Activated CD4-positive, alpha-beta T cell treated with anti-CD3 and anti-CD28 coated beads, Interleukin-2, amount 10 ng/mL, durations not matched to agents 7 days and 5 days (primary cell): ENCODE measurements around the gene DLGAP1. TPM values are rescaled to one million over a fixed set of nuclear protein-coding genes. Genes with fewer than 3 reads are reported as not detected.
"Not testable (repeated sequence)": the region's sequence is repeated elsewhere in the genome, so short reads cannot be mapped to it uniquely, and the experiment has no call there.

Experiments used
- CTCF ChIA-PET: fragments of 350-600 bp; sonication (Branson Sonifier 250); formaldehyde crosslinking; loops from one replicate; lab custom pipeline; 2021; ENCODE audit warnings: antibody characterized with exemption; lab: Charles Lee
- POLR2A ChIA-PET: fragments of 350-600 bp; sonication (Branson Sonifier 250); formaldehyde crosslinking; loops from one replicate; lab custom pipeline; 2021; ENCODE audit warnings: antibody characterized with exemption; lab: Charles Lee
- DNase-seq: peaks from one replicate; pipeline ENCODE4 v3.0.0-alpha.2; 2020
- H3K27ac Mint-ChIP-seq: one replicate; pipeline ENCODE4 v1.8.0; 2021; ENCODE audit warnings: mild to moderate bottlenecking, moderate library complexity, mixed read lengths
- H3K27me3 Mint-ChIP-seq: one replicate; pipeline ENCODE4 v1.8.0; 2021; ENCODE audit warnings: mixed read lengths
- H3K36me3 Mint-ChIP-seq: one replicate; pipeline ENCODE4 v1.8.0; 2021; ENCODE audit warnings: low read depth, mixed read lengths
- H3K4me1 Mint-ChIP-seq: one replicate; pipeline ENCODE4 v1.8.0; 2021; ENCODE audit warnings: mixed read lengths
- H3K4me3 Mint-ChIP-seq: one replicate; pipeline ENCODE4 v1.8.0; 2021; ENCODE audit warnings: mild to moderate bottlenecking, moderate library complexity, mixed read lengths
- H3K9me3 Mint-ChIP-seq: one replicate; pipeline ENCODE4 v1.8.0; 2021; ENCODE audit warnings: mixed read lengths
- total RNA-seq, 2 experiments: library from RNA; stranded (reverse); gene quantifications; one replicate each; pipeline ENCODE4 v1.2.3, GENCODE V29; 2021

DLGAP1 gene
- total RNA-seq, 2 experiments from 2014 or later = 0.10 TPM; not detected in 1

DNA sequence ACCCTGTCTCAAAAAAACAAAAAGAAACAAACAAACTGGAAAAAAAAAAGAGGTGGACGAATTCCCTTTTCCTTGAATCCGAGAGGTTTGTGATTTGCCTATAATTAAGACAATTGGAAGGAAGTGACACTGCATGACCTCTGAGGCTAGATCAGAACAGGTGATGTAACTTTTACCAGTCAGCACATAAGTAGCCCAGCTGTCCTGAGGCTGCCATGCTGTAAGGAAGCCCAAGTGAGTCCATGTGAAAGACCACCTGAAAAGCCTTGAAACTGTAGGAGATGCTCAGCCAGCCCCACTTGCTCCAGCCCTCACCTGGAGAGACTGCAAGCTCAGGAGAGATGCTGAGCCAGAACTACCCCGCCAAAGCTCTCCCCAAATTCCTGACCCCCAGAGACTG, 838.4 kb downstream of the DLGAP1 start:
- Mint-ChIP-seq H3K36me3 (no peaks in the 10 kb centered on the region), H3K27ac (no peak overlapping the region), H3K4me3 (no peak overlapping the region), H3K27me3 (no peaks in the 10 kb centered on the region), H3K4me1 (peaks cover 7% of the 10 kb centered on the region), H3K9me3 (no peaks in the 10 kb centered on the region)
- ChIA-PET CTCF (interaction anchor here (0.8 to 2.5 kb wide), 2 partner anchors 10 to 14 kb away, joined by 3 to 6 read pairs; no protein-coding TSS in a partner anchor), POLR2A (no interaction called here)
- DNase-seq = no peak

DNA sequence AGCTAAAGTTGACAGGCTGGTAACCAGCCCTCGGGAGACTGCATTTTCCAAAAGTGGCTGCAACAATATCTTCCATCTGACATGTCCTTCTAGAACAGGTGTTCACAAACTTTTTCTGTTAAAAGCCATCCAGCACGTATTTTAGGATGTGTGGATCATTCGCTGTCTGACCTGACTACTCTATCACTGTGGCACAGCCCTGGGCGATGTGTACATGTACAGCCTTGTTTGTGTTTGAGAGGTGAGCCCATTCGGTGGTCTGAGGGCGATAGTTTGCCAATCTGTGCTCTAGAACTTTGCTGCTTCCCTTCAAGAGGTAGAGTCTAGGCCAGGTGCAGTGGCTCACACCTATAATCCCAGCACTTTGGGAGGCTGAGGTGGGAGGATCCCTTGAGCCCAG, 839.0 kb downstream of the DLGAP1 start:
- CTCF ChIA-PET = interaction anchor here (2.5 kb wide), 1 partner anchor 13 kb away, joined by 6 read pairs; no protein-coding TSS in a partner anchor
- Mint-ChIP-seq H3K4me3 (no peak overlapping the region), H3K27me3 (no peaks in the 10 kb centered on the region), H3K27ac (no peak overlapping the region), H3K36me3 (no peaks in the 10 kb centered on the region), H3K4me1 (peaks cover 7% of the 10 kb centered on the region), H3K9me3 (no peaks in the 10 kb centered on the region)
- no peak for DNase-seq
- POLR2A ChIA-PET = no interaction called here

DNA sequence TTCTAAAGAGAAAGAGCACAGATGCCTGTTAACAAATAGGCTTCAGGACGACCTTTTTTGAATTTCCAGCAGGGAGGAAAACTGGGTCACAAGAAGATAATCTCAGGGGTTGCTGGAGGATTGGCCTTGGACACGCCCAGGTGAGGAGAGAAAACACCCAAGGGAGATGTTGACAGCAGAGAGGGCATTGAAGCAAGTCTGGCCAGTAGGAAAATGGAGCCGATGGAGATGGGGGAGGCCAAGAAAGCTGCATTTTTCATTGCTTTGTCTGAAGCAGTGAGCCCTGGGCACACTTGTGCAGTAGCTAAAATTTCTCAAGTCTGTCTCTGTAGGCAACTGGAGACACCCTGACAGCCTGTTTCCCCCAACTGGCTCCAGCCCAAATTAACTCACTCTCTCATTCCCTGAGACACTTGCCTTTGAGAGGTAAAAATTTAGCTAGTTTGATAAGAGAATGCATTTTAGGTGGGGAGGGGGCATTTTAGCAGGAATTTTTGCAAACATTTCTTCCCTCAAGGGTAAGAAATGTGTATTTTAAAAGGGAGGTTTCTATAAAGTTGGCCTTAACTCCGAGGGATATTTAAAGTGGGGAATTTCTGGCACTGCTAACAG, 839.6 kb downstream of the DLGAP1 start:
- Mint-ChIP-seq H3K9me3 (no peaks in the 10 kb centered on the region), H3K4me1 (peaks cover 7% of the 10 kb centered on the region), H3K27me3 (no peaks in the 10 kb centered on the region), H3K27ac (no peak overlapping the region), H3K4me3 (no peak overlapping the region), H3K36me3 (no peaks in the 10 kb centered on the region)
- DNase-seq = no peak
- CTCF ChIA-PET = interaction anchor here (2.5 kb wide), 1 partner anchor 13 kb away, joined by 6 read pairs; no protein-coding TSS in a partner anchor
- POLR2A ChIA-PET = no interaction called here

DNA sequence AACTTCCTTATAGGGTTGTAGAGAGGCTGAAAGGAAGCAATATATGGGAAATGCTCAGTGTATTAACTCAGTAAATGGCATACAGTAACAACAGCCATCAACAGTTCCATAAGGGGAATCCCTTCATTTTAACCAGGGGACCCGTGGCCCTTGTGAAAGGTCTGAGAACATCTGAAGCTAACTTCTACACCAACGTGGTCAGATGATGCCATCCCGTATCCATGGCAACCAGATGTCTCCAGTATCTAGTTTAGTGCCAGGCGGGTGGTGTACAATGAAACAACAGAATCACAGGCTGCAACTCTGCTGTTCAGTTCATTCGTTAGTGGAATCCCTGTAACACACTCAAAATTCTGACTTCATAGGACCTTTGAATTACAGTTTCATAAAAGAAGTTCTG, 842.8 kb downstream of the DLGAP1 start:
- ChIA-PET CTCF (interaction anchor here (0.6 to 2.9 kb wide), 4 partner anchors 12 to 965 kb away, joined by 3 to 8 read pairs (median 4); no protein-coding TSS in a partner anchor), POLR2A (no interaction called here)
- Mint-ChIP-seq H3K9me3 (peaks cover 3% of the 10 kb centered on the region), H3K4me3 (no peak overlapping the region), H3K27me3 (no peaks in the 10 kb centered on the region), H3K4me1 (peaks cover 27% of the 10 kb centered on the region), H3K27ac (no peak overlapping the region), H3K36me3 (no peaks in the 10 kb centered on the region)
- DNase-seq = peak; percentile 17

DNA sequence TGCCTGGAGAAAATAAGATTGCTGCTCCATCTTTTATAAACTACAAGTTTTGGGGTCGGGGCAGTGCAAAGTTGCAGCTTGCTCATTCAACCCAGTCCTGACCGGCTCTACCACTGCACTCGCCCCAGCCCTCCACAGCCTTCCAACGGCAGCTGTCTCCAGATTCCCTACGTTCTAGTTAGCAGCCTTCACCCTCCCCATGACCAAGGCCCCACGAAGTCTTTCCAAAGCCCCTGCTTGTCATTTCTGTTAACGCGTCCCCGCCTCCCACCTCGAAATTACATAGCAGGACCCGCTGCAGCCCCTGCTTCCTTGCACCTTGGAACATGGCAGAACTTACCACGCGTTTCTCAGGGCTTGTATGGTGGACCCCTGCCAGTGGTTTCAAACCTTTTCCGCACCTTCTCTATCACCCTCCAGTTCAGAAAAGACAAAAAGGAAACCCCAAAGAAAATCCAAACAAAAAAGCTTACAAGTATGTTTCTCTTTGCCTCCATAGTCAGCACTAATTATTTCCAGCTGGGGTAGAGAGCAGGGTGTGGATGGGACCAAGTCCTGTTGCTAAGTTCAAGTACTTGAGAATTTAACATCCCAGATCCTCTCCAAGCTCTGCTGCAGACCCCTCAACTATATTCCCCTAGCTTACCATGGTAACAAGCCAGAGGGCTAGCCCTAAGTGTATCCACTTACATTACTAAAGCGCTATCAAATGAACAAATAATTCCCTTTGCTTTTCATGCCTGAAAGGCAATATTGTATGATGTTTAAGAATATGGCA, 843.6 kb downstream of the DLGAP1 start:
- Mint-ChIP-seq H3K4me1 (peaks cover 34% of the 10 kb centered on the region), H3K4me3 (no peak overlapping the region), H3K9me3 (peaks cover 3% of the 10 kb centered on the region), H3K27me3 (no peaks in the 10 kb centered on the region), H3K27ac (no peak overlapping the region), H3K36me3 (no peaks in the 10 kb centered on the region)
- DNase-seq = no peak
- ChIA-PET CTCF (interaction anchor here (1.2 to 2.9 kb wide), 2 partner anchors 12 to 17 kb away, joined by 4 to 8 read pairs; no protein-coding TSS in a partner anchor), POLR2A (no interaction called here)

DNA sequence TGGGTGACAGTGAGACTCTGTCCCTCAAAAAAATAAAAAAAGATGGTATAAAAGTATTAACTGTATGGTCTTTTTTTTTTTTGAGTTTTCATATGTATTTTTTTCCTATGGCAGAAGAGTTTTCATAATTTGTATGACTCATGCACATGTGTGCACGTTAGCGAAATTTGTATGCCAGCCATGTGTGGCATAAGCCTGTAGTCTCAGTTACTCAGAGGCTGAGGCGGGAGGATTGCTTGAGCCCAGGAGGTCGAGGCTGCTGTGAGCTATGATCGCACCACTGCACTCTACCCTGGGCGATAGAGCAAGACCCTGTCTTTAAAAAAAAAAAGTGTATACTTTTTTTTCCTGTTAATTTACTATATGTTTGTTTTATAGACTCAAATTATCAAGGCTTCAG, 844.3 kb downstream of the DLGAP1 start:
- Mint-ChIP-seq H3K27ac (no peak overlapping the region), H3K4me1 (peaks cover 34% of the 10 kb centered on the region), H3K36me3 (no peaks in the 10 kb centered on the region), H3K4me3 (no peak overlapping the region), H3K9me3 (peaks cover 3% of the 10 kb centered on the region), H3K27me3 (no peaks in the 10 kb centered on the region)
- ChIA-PET POLR2A (no interaction called here), CTCF (interaction anchor here (0.9 to 2.9 kb wide), 2 partner anchors 17 to 315 kb away, joined by 3 to 8 read pairs; no protein-coding TSS in a partner anchor)
- DNase-seq = no peak

DNA sequence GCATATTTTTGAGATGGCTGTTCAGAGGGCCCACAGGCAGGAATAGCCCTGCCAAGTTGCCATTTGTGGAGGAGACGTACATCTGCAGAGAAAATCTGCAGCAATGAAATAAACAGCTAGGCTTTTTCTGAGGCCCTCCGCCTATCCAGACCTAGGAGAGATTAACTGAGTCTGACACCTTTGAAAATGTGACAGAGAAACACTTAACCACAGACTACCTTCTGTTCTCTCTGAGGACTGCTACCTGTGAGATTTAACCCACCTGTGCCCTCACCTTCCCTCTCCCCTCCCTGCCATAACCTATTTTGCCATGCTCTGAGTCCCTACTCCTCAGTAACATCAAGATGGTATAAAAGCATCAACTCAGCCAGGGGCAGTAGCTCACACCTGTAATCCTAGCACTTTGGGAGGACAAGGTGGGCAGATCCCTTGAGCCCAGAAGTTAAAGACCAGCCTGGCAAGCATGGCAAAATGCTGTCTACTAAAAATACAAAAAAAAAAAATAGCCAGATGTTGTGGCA, 844.9 kb downstream of the DLGAP1 start:
- H3K4me3 Mint-ChIP-seq = no peak overlapping the region
- H3K4me1 Mint-ChIP-seq = peaks cover 32% of the 10 kb centered on the region
- ChIA-PET CTCF (interaction anchor here (0.9 to 2.9 kb wide), 2 partner anchors 16 to 315 kb away, joined by 3 to 8 read pairs; no protein-coding TSS in a partner anchor), POLR2A (no interaction called here)
- no peak overlapping the region for H3K27ac Mint-ChIP-seq
- no peaks in the 10 kb centered on the region for H3K36me3 Mint-ChIP-seq
- DNase-seq = no peak
- H3K27me3 Mint-ChIP-seq = no peaks in the 10 kb centered on the region
- peaks cover 3% of the 10 kb centered on the region for H3K9me3 Mint-ChIP-seq

DNA sequence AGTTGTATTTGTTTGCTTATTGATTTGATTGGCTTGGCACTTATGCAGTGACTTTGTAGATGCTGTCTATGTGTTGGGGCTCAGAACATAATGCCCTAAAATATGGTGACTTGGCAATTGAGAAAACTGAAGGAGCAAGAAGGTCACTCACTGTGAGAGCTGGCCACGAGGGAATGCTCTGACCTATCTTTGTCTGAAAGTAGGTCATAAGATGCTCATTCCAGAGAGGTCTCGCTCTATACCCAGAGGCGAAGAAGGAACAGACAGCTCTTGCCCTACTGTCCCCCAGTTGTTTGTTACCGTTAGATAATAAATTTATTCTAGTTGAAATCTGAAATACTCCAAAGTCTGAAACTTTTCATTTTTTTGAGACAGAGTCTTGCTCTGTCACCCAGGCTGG, 846.6 kb downstream of the DLGAP1 start:
- Mint-ChIP-seq H3K4me3 (no peak overlapping the region), H3K9me3 (peaks cover 3% of the 10 kb centered on the region)

DNA sequence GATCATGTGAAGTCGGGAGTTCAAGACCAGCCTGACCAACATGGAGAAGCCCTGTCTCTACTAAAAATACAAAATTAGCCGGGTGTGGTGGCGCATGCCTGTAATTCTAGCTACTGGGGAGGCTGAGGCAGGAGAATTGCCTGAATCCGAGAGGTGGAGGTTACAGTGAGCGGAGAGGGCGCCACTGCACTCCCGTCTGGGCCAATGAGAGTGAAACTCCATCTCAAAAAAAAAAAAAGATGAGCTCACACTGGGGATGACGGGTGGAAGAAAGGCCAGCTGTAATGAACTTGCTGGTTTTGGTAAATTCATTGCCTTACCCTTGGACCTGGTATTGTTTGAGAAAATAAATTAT, 847.0 kb downstream of the DLGAP1 start:
- DNase-seq, POLR2A ChIA-PET, H3K9me3 Mint-ChIP-seq, H3K27me3 Mint-ChIP-seq, H3K4me3 Mint-ChIP-seq, H3K36me3 Mint-ChIP-seq: not testable (repeated sequence)
- CTCF ChIA-PET = interaction anchor here (0.6 to 1.1 kb wide), 4 partner anchors 13 to 38 kb away, joined by 3 to 4 read pairs (median 4); no protein-coding TSS in a partner anchor
- H3K27ac Mint-ChIP-seq = peak overlapping the region; percentile 21
- peaks cover 31% of the 10 kb centered on the region for H3K4me1 Mint-ChIP-seq

More for the DNA sequence above, 846.6 kb downstream of the DLGAP1 start:
- no peak for DNase-seq
- ChIA-PET CTCF (interaction anchor here (0.6 to 1.1 kb wide), 4 partner anchors 13 to 38 kb away, joined by 3 to 4 read pairs (median 4); no protein-coding TSS in a partner anchor), POLR2A (no interaction called here)
- H3K36me3 Mint-ChIP-seq = no peaks in the 10 kb centered on the region
- peak overlapping the region; percentile 21 for H3K27ac Mint-ChIP-seq
- no peaks in the 10 kb centered on the region for H3K27me3 Mint-ChIP-seq
- H3K4me1 Mint-ChIP-seq = peaks cover 31% of the 10 kb centered on the region

DNA sequence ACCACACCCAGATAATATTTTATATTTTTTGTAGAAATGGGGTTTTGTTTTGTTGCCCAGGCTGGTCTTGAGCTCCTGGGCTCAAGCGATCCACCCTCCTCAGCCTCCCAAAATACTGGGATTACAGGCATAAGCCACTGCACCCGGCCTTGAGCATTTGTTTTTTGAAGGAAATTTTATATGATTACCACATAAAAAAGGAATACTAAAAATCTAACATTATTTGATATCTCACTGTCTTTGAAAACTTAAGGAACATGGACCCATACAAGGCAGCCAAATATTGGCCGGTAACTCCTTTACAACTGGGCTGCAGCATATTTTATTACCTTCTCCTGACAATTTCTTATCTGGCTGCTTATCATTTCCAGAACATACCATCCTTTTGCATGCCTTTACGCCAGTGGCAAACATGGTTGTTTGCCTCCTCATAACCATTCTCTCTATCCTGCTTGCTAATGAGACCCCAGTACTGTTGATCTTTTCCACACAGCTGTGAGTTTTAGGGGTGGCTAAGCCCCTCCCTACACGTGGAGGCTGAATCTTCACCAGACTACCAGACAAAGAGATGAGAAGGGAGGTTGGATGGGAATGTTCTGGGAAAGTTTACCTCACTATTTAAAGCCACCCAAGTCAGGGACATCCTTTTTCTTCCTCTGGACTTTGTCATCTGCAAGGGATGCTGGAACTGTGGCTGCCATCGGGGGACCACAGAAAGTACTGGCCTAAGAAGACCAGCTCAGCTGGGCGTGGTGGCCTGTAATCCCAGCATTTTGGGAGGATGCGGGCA, 847.6 kb downstream of the DLGAP1 start:
- no peak overlapping the region for H3K4me3 Mint-ChIP-seq
- no peak for DNase-seq
- no peaks in the 10 kb centered on the region for H3K36me3 Mint-ChIP-seq
- no peaks in the 10 kb centered on the region for H3K27me3 Mint-ChIP-seq
- peak overlapping the region; percentile 39 for H3K27ac Mint-ChIP-seq
- peaks cover 3% of the 10 kb centered on the region for H3K9me3 Mint-ChIP-seq
- ChIA-PET CTCF (interaction anchor here (0.6 to 3.1 kb wide), 3 partner anchors 13 to 932 kb away, joined by 3 to 18 read pairs (median 3); no protein-coding TSS in a partner anchor), POLR2A (no interaction called here)
- H3K4me1 Mint-ChIP-seq = peaks cover 31% of the 10 kb centered on the region

DNA sequence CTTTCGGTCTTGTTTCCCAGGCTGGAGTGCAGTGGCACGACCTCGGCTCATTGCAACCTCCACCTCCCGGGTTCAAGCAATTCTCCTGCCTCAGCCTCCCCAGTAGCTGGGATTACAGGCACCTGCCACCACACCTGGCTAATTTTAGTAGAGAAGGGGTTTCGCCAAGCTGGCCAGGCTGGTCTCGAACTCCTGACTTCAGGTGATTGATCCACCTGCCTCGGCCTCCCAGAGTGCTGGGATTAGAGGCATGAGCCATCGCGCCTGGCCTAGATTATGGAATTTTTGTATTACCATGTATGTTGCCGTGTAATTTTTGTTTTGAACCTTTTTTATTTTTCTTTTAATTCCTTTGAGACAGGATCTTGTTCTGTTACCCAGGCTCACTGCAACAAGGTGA, 848.2 kb downstream of the DLGAP1 start:
- CTCF ChIA-PET = interaction anchor here (0.6 to 3.1 kb wide), 5 partner anchors 10 to 932 kb away, joined by 3 to 18 read pairs (median 3); no protein-coding TSS in a partner anchor
- Mint-ChIP-seq H3K27ac (peak overlapping the region; percentile 38), H3K4me1 (peaks cover 31% of the 10 kb centered on the region)
- H3K27me3 Mint-ChIP-seq, H3K4me3 Mint-ChIP-seq, H3K36me3 Mint-ChIP-seq, H3K9me3 Mint-ChIP-seq, POLR2A ChIA-PET, DNase-seq: not testable (repeated sequence)

DNA sequence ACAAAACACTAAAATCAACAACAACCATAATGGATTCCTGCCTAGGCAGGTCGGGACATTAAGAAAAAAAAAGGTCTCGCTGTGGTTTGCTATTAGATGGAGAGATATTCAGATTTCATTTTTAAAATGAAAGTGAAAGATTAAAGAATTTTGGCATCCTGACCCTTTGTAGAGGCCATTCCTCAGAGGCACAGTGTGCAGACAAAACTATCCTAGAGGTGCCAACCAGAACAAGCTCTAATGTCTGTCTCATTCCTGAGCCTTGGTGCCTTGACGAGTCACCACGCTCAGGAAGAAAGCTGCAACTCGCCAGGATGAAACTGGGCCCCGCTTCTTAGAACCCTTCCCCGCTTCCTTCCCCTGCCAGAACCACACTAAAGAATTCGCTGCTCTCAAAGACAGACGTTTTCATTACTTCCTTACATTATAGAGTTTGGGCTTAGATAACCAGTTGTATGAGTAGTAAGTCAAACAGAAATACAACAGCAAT, 849.1 kb downstream of the DLGAP1 start:
- Mint-ChIP-seq H3K4me1 (peaks cover 32% of the 10 kb centered on the region), H3K36me3 (peaks cover 2% of the 10 kb centered on the region), H3K27ac (no peak overlapping the region), H3K4me3 (no peak overlapping the region), H3K9me3 (peaks cover 3% of the 10 kb centered on the region), H3K27me3 (no peaks in the 10 kb centered on the region)
- ChIA-PET POLR2A (interaction anchor here (1.0 kb wide), 1 partner anchor 12 kb away, joined by 3 read pairs; no protein-coding TSS in a partner anchor), CTCF (interaction anchor here (0.8 to 3.1 kb wide), 7 partner anchors 10 to 345 kb away, joined by 3 to 18 read pairs (median 4); no protein-coding TSS in a partner anchor)
- peak; percentile 47 for DNase-seq
